Activated T-helper 1 cell treated with Interleukin-2 at 50 U/mL for 16 hours (primary cell): ENCODE results near the gene DGKH.
"Not testable (repeated sequence)": the region's sequence is repeated elsewhere in the genome, so short reads cannot be mapped to it uniquely, and the experiment has no call there.

Source experiments
- DNase-seq: peaks from one replicate; pipeline ENCODE4 v3.0.0-alpha.2; 2020; ENCODE audit warnings: low read depth

Gene DGKH

GRCh38 chr13:42075517-42075916 lies 27.1 kb downstream of the DGKH start:
- DNase-seq = no peak

GRCh38 chr13:42076309-42076713 lies 27.9 kb downstream of the DGKH start:
- DNase-seq = no peak

DNA sequence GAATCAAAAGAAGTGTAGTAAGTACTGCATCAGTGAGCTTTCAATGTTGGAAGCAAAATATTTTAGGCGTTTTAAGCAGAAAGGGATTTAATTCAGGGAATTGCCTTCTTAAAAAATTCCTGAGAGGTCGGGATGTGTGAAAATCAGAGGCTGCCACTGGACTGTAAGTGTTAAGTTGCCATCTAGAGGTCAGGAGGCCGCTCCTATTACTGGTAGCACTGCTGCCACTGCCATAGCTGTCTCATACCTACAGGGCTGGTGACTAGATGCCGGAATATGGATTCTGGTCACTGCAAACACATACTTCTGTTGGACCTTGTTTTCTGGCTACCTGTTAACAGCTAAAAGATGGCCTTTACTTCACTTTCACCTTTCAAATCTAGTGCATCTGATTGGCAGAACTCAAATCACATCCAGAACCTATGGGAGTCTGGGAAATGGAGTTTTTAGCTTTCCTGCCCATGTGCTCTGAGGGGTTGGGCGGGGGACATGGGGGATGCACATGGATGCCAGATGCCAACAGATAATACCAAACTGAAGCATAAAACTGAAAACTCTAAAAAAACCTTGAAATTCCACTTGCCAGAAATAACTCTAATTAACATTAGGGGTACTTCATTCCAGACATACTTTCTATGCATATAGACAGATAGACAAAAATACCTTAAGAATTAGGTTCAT lies 29.8 kb downstream of the DGKH start:
- no peak for DNase-seq

DNA sequence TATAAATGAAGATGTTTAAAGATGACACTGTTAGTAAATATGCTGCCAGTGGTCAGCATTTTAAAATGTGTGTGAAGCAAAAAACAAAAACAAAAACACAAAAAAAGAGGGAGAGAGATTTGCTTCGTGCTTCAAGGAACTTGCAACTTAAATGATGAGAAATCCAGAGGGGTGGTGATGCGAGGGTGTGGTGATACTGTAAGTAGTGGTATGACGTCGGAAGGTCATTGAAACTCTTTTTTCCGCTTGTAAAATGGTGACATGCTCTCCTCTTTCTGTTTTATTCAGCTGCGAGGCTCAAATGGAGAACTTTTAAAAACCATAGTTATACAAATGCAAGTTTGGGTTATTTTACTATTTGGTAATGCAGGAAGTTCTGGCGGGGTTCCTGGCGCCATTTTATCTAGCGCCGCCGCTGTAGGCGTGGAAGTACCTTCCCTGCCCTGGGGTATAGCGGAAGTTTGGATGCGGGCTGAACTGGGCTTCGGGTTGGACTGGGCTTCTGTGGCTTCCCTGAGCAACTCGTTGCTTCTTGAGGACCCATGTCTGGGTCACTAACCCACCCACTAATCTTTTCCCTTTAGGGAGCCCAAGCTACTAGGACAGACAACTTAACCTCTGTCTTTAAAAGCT lies 34.8 kb downstream of the DGKH start:
- no peak for DNase-seq

DNA sequence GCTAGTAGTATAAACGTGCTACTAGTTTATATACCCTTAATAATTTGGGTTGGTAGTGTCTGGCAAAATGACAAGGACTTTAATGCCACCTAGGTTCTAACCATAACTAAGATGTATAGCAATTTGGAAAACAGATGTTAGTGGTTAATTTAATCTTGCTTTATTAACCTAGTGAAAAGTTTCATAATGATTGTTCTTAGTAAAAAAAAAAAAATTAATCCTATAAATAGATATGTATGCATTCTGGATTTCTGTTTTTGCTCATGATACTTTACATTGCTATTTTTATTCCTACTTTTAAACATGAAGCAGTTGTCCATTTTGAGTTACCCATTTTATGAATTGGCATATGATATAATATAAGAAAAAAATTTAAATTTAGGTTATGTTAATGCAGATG lies 36.3 kb downstream of the DGKH start:
- no peak for DNase-seq

- no peak for DNase-seq
Observed at GRCh38 chr13:42086582-42086981, 38.1 kb downstream of the DGKH start.

GRCh38 chr13:42094516-42095040 lies 46.1 kb downstream of the DGKH start:
- no peak for DNase-seq

- DNase-seq = not testable (repeated sequence)
Observed at GRCh38 chr13:42096222-42096621, 47.8 kb downstream of the DGKH start.

GRCh38 chr13:42099962-42100675 lies 51.7 kb downstream of the DGKH start:
- no peak for DNase-seq

GRCh38 chr13:42100960-42101359 lies 52.5 kb downstream of the DGKH start:
- DNase-seq = no peak

DNA sequence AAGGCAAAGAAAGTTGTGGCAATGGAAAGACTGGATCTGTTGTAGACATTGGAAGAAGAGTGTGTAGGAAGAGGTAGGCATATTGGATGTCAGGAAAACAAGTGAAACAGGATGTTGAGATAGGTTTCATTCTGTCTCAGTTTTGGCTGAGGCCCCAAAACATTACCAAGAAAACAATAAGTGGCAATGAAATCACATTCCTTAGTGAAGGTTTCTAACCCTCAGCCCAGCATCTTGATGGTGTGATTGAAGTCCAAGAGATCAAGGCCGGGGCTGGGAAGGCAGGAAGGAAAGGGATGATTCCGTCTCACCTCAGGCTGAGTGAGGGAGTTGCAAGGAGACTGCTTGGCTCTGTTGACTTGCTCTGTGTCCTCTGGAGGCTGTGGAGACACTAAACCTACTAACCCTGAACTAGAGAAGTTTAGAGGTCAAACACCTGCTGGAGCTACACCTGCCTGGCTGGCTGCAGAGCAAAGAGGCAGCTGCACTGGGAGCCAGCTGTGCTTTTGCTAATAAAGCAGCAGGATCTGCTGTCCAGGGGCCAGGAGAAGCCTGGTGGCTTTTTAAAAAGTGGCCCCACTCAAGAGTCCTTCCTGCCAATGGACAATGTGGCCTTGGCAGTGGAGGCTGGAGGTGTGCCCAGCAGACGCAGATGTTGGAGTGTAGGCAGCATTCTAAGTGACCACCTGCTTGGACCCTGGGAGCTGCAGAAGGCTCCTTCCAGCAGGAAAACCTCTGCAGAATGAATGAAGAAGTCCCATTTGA lies 53.6 kb downstream of the DGKH start:
- DNase-seq = no peak

- DNase-seq = no peak
Observed at GRCh38 chr13:42102961-42103865, 54.8 kb downstream of the DGKH start.

- DNase-seq = no peak
Observed at GRCh38 chr13:42106998-42107397, 58.5 kb downstream of the DGKH start.

GRCh38 chr13:42107421-42107820 lies 59.0 kb downstream of the DGKH start:
- no peak for DNase-seq

- no peak for DNase-seq
Observed at GRCh38 chr13:42108217-42108616, 59.8 kb downstream of the DGKH start.

DNA sequence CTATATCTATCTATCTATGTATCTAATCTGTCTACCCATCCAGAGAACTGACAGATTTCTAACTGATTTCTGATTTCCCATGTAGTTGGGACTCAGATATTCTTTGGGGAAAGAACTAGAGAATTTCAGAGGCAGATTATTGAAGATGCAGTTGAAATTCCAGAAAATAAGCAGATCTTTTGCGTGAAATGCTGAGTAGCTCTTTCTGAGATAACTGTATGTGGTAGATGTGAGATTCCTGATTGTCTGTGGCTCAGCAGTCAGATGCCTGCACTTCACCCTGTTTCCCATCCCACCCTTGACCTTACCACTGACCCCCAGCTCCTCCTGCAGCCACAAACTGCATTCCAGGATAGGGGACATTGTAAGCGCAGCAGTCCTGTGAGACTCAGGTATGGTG lies 61.5 kb downstream of the DGKH start:
- no peak for DNase-seq

DNA sequence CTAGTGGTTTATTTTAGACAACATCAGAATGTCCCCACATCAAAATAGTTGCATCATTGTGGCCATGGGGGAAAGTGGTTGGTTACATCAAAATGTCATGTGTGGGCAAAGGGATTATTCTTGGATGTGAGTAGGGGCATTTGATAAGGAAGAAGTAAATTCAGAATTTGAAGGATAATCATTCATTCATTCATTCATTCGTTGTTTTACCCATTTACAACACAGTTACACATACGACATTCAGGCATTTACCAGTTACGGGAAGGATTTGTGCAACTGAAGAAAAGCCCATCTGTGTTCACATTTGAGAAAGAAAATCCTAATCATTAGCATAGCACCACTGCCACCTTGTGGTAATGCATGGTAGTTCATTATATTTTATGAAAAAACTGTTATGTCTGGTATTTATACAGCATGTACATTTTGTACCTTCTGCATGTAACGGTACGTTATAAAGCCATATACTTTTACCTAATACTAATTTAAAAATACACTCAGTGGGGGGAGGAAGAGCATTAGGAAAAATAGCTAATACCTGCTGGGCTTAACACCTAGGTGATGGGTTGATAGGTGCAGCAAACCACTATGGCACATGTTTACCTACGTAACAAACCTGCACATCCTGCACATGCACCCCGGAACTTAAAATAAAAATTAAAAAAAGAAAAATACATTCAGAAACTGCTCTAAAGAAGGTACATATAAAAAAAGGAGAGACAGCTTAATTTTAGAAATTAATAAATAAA lies 62.1 kb downstream of the DGKH start:
- no peak for DNase-seq

DNA sequence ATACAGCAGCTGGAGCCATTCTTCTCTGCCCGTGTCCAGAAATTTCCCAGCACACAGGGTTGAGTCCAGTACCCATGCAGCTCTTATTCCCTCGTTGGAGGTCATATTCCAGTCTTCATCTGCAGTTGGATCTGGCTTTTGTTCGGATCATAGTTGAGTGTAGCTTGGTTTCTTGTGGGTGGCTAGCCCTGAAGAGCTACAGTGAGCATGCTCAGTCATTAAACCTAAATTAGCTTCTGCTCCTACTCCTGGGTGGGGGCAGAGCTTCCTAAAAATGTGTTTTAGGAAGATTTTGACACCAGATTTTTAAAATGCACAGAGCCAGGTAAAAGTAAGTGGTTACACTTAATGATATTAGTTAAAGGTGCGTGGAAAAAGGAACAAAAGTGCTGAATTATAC lies 64.4 kb downstream of the DGKH start:
- no peak for DNase-seq

- no peak for DNase-seq
Observed at GRCh38 chr13:42113478-42113877, 65.0 kb downstream of the DGKH start.

GRCh38 chr13:42114278-42114677 lies 65.8 kb downstream of the DGKH start:
- DNase-seq = no peak

- no peak for DNase-seq
Observed at GRCh38 chr13:42114912-42115311, 66.5 kb downstream of the DGKH start.
